ENCODE measurements around the gene RAB34.

DNA sequence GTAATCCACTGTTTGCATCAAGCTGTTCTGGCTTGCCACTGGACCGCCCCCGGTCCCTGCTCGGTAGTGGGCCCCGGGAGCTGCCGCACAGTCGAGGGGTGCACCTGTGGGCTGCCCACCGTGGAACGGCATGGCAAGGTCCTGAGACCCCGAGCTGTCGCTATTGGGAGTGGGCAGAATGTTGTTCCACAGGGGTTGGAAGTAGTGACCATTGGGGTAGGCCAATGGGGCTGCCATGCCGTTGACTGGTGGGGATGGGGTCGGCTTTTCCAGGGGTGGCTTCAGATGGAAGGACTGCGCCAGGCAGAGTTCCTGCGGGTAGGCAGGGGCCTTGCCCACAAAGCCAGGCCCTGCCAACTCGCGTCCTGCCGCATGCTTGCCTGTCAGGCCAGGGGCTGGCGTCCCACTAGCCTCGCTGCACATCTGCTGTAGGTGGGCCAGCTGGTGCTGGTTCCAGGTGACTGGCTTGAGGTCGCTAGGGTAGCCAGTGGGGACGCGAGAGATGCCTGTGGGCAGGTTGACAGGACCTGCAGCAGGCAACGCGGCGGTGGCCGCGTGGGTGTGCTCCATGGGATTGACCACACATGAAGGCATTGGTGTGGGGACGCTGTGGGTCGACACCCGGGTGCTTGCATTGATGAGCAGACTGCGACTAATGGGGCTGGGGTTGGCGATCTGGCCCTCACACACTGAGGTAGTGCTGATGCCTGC lies 40.9 kb upstream of the RAB34 start:
- no peak for TF ChIP-seq POLR2A (IDR thresholded peaks at IDR 0.05; ENCODE audit: low read depth, low read length)
- no peak for TF ChIP-seq TAF1 (IDR thresholded peaks at IDR 0.05; ENCODE audit: borderline replicate concordance, low read depth, low read length)
